Neural progenitor cell (in vitro differentiated cells): ENCODE data around the gene TNFSF13B. TPM values are rescaled to one million over a fixed set of nuclear protein-coding genes. Genes with fewer than 3 reads are reported as not detected.

Experiments used
- DNase-seq: peaks from one replicate; pipeline ENCODE4 v3.0.0-alpha.2; 2016; ENCODE audit warnings: low spot score
- H2AFZ ChIP-seq: fragments of 200-600 bp; sonication (generic); replicated peaks from 2 replicates; pipeline ENCODE4 v1.6.1; 2016; ENCODE audit warnings: antibody characterized with exemption
- H3F3A ChIP-seq: fragments of 200-600 bp; sonication (generic); 2 replicates; pipeline ENCODE4 v1.6.1; 2016; ENCODE audit warnings: antibody characterized with exemption, low read depth
- H3K27ac ChIP-seq: fragments of 200-600 bp; sonication (generic); 2 replicates; pipeline ENCODE4 v1.5.1; 2016; ENCODE audit warnings: mild to moderate bottlenecking
- H3K27me3 ChIP-seq: fragments of 200-600 bp; sonication (generic); 2 replicates; pipeline ENCODE4 v1.6.1; 2016; ENCODE audit warnings: mild to moderate bottlenecking, moderate library complexity
- H3K36me3 ChIP-seq: fragments of 200-600 bp; sonication (generic); 2 replicates; pipeline ENCODE4 v1.5.1; 2016
- H3K4me1 ChIP-seq: fragments of 200-600 bp; sonication (generic); 2 replicates; pipeline ENCODE4 v1.6.1; 2016; ENCODE audit warnings: mixed run types
- H3K4me2 ChIP-seq: fragments of 200-600 bp; sonication (generic); 2 replicates; pipeline ENCODE4 v1.6.1; 2016
- H3K4me3 ChIP-seq: fragments of 200-600 bp; sonication (generic); 2 replicates; pipeline ENCODE4 v1.5.1; 2016
- H3K79me2 ChIP-seq: fragments of 200-600 bp; sonication (generic); 2 replicates; pipeline ENCODE4 v1.6.1; 2016; ENCODE audit warnings: low read depth
- H3K9ac ChIP-seq: fragments of 200-600 bp; sonication (generic); 2 replicates; pipeline ENCODE4 v1.6.1; 2016
- H3K9me3 ChIP-seq: fragments of 200-600 bp; sonication (generic); 2 replicates; pipeline ENCODE4 v1.5.1; 2016; ENCODE audit warnings: low read depth
- H4K20me1 ChIP-seq: fragments of 200-600 bp; sonication (generic); 2 replicates; pipeline ENCODE4 v1.6.1; 2016; ENCODE audit warnings: low read depth
- H3K27ac Mint-ChIP-seq: 3 replicates; pipeline ENCODE4 v1.8.0; 2021; ENCODE audit warnings: mixed read lengths
- H3K27me3 Mint-ChIP-seq: 2 replicates; pipeline ENCODE4 v1.8.0; 2022; ENCODE audit warnings: low read depth, mild to moderate bottlenecking, inconsistent platforms, moderate library complexity, mixed read lengths; ENCODE audit not compliant: insufficient read depth
- H3K36me3 Mint-ChIP-seq: 3 replicates; pipeline ENCODE4 v1.8.0; 2021; ENCODE audit warnings: mixed read lengths
- H3K4me1 Mint-ChIP-seq: 3 replicates; pipeline ENCODE4 v1.8.0; 2021; ENCODE audit warnings: mixed read lengths
- H3K4me3 Mint-ChIP-seq: 3 replicates; pipeline ENCODE4 v1.8.0; 2021; ENCODE audit warnings: mild to moderate bottlenecking, moderate library complexity, mixed read lengths
- H3K9me3 Mint-ChIP-seq: 3 replicates; pipeline ENCODE4 v1.8.0; 2020; ENCODE audit warnings: mixed read lengths
- CTCF ChIP-seq: fragments of 200-600 bp; sonication (generic); IDR thresholded peaks from 2 replicates; pipeline ENCODE4 v1.5.1; 2017; ENCODE audit warnings: antibody characterized with exemption, mild to moderate bottlenecking
- EZH2 ChIP-seq: fragments of 200-600 bp; sonication (generic); IDR thresholded peaks from 2 replicates; pipeline ENCODE4 v1.6.1; 2017; ENCODE audit warnings: antibody characterized with exemption, mild to moderate bottlenecking, moderate library complexity
- EZH2phosphoT487 ChIP-seq: fragments of 200-600 bp; sonication (generic); IDR thresholded peaks from 2 replicates; pipeline ENCODE4 v1.6.1; 2017; ENCODE audit warnings: antibody characterized with exemption
- total RNA-seq: library from RNA; depleted of rRNA; stranded (reverse); fragments of >200 nt; gene quantifications from 2 replicates; pipeline ENCODE4 v1.2.3, GENCODE V29; 2015; ENCODE audit warnings: low replicate concordance

Gene TNFSF13B
- total RNA-seq, 1 donor from 2014 or later, result 0.45 TPM

GRCh38 chr13:108230377-108230776, 39.1 kb upstream of the TNFSF13B start:
- Histone ChIP-seq H3F3A (no peaks in the 10 kb centered on the region), H3K4me3 (no peak overlapping the region), H2AFZ (no peak overlapping the region), H3K27ac (no peak overlapping the region), H3K9me3 (no peaks in the 10 kb centered on the region), H3K4me1 (no peaks in the 10 kb centered on the region), H3K27me3 (no peaks in the 10 kb centered on the region), H3K4me2 (no peak overlapping the region), H3K36me3 (no peaks in the 10 kb centered on the region), H4K20me1 (peaks cover 19% of the 10 kb centered on the region), H3K9ac (no peak overlapping the region), H3K79me2 (peaks cover 35% of the 10 kb centered on the region)
- H3K27me3 Mint-ChIP-seq, result no peaks in the 10 kb centered on the region
- no peak for DNase-seq
- peaks cover 13% of the 10 kb centered on the region for H3K4me1 Mint-ChIP-seq
- no peaks in the 10 kb centered on the region for H3K9me3 Mint-ChIP-seq
- TF ChIP-seq EZH2, result no peak
- no peak for TF ChIP-seq CTCF
- TF ChIP-seq EZH2phosphoT487, result no peak
- no peak overlapping the region for H3K4me3 Mint-ChIP-seq
- H3K36me3 Mint-ChIP-seq, result peaks cover 14% of the 10 kb centered on the region
- no peak overlapping the region for H3K27ac Mint-ChIP-seq

GRCh38 chr13:108249150-108249549, 20.4 kb upstream of the TNFSF13B start:
- H3K27ac Mint-ChIP-seq, result no peak overlapping the region
- no peaks in the 10 kb centered on the region for H3K9me3 ChIP-seq
- peaks cover 17% of the 10 kb centered on the region for H3K9me3 Mint-ChIP-seq
- no peak for DNase-seq
- no peaks in the 10 kb centered on the region for H4K20me1 ChIP-seq
- no peak overlapping the region for H3K4me2 ChIP-seq
- peaks cover 5% of the 10 kb centered on the region for H3K36me3 Mint-ChIP-seq
- no peak for TF ChIP-seq EZH2phosphoT487
- no peak for TF ChIP-seq CTCF
- TF ChIP-seq EZH2, result no peak
- no peaks in the 10 kb centered on the region for H3K4me1 Mint-ChIP-seq
- no peaks in the 10 kb centered on the region for H3K27me3 ChIP-seq
- H3F3A ChIP-seq, result no peaks in the 10 kb centered on the region
- no peaks in the 10 kb centered on the region for H3K4me1 ChIP-seq
- H3K4me3 ChIP-seq, result no peak overlapping the region
- no peak overlapping the region for H3K4me3 Mint-ChIP-seq
- H3K9ac ChIP-seq, result no peak overlapping the region
- H2AFZ ChIP-seq, result no peak overlapping the region
- H3K27me3 Mint-ChIP-seq, result no peaks in the 10 kb centered on the region
- no peak overlapping the region for H3K27ac ChIP-seq
- no peaks in the 10 kb centered on the region for H3K79me2 ChIP-seq
- no peaks in the 10 kb centered on the region for H3K36me3 ChIP-seq

- no peaks in the 10 kb centered on the region for H3K4me1 ChIP-seq
- Mint-ChIP-seq H3K27ac (no peak overlapping the region), H3K9me3 (peaks cover 7% of the 10 kb centered on the region), H3K4me3 (no peak overlapping the region), H3K4me1 (no peaks in the 10 kb centered on the region), H3K36me3 (peaks cover 3% of the 10 kb centered on the region), H3K27me3 (no peaks in the 10 kb centered on the region)
- H4K20me1 ChIP-seq, result no peaks in the 10 kb centered on the region
- H3K9me3 ChIP-seq, result no peaks in the 10 kb centered on the region
- no peak overlapping the region for H2AFZ ChIP-seq
- H3K27ac ChIP-seq, result no peak overlapping the region
- no peaks in the 10 kb centered on the region for H3F3A ChIP-seq
- H3K9ac ChIP-seq, result no peak overlapping the region
- no peak overlapping the region for H3K4me3 ChIP-seq
- no peak overlapping the region for H3K4me2 ChIP-seq
- no peaks in the 10 kb centered on the region for H3K36me3 ChIP-seq
- TF ChIP-seq EZH2phosphoT487, result no peak
- TF ChIP-seq CTCF, result no peak
- no peaks in the 10 kb centered on the region for H3K27me3 ChIP-seq
- no peak for DNase-seq
- H3K79me2 ChIP-seq, result no peaks in the 10 kb centered on the region
These were observed 12.3 kb upstream of the TNFSF13B start for GRCh38 chr13:108257248-108257647.
